ENCODE results near the gene ACCSL. TPM values are rescaled to one million over a fixed set of nuclear protein-coding genes. Genes with fewer than 3 reads are reported as not detected.
A peak's percentile ranks its signal among the peaks of the same experiment; 100 is the strongest.

Gene ACCSL
- total RNA-seq, 1 experiment from 2014 or later, result not detected

DNA sequence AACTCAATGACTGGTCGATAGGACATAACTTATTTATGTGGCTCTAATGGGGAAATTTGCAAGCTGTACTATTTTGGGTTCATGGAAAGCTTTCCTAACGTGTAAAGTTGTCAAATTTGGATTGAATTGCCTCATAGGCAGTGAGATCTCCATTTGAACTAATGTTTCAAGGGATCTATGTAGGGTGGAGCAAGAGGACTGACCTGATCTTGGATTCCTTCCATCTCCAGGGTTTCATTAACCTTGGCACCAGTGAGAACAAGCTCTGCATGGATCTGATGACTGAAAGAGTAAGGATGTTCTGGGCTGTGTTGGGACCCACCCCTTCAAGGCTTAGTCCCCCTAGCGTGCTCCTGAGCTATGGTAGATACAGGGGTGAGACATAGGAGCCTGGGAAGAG lies 2.1 kb downstream of the ACCSL start:
- no peak for DNase-seq (ENCODE audit: extremely low read depth, low read depth)

DNA sequence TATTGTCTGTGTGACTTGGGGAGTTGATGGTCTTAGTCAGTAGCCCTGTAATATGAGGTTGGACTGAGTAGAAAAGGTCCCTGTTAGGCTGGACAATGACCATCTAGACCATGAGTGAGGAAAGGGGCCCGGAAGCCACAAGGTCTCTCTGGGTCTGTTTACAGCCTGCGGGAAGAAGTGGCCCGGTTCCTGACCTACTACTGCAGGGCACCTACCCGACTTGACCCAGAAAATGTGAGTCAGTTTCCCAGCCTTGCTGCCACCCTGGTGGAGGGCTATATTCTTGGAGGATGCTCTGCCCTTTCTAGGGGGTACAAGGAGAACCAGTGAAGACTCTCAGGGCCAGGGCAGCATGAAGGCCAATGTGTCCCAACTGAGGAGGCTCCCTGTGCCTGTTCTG lies 3.4 kb downstream of the ACCSL start:
- DNase-seq (ENCODE audit: extremely low read depth, low read depth), result no peak

DNA sequence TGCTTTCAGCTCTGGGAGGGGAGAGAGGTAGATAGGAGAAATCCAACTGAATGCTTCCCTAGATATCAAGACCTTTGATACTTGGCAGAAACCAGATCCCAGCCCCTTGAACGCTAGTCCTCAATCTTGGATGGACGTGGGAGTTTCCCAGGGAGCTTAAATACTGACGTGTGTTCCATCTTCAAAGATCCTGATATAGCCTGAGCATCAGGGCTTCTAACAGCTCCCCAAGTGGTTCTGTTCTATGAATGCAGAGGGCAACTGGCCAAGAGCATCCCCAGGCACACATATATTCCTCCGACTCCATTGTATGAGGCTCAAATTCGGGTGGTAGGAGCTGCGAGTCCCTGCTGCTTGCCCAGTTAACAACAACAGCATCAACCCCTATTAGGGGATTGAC lies 9.6 kb downstream of the ACCSL start:
- DNase-seq (ENCODE audit: extremely low read depth, low read depth), result no peak

DNA sequence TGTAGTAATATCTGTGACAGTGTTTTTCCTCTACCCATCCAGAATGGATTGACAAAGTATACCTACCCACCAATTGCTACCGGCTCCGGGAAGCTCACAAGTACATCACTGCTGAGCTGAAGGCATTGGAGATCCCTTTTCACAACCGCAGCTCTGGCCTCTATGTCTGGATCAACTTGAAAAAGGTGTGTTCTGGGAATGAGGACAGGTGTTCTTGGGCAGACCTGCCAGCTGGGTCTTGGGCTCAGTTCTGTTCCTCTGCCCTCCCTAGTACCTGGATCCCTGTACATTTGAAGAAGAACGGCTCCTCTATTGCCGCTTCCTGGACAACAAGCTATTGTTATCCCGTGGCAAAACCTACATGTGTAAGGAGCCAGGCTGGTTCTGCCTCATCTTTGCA lies 10.5 kb downstream of the ACCSL start:
- DNase-seq (ENCODE audit: extremely low read depth, low read depth), result no peak

DNA sequence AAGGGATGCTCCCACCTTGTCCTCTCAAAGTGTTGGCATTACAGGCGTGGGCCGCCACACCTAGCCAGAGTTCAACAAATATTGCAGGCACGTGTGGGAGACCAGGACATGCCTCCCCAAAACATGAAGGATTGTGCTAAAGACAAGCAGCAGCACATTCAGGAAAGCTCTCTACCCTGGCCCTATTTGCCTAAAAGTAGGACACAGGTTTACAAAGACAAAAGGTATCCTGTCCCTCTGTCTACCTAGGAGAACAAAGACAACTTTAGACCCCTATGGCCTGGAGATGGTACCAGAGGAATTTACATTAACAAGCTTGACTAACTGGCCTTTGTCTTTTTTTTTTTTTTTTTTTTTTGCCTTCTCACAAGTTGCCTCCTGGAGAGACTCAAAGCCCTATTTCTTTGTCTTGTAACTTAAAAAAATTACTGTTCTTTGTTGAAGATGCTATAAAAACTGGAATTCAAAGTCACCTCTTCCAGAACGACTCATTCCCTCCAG lies 17.4 kb downstream of the ACCSL start:
- no peak for DNase-seq (ENCODE audit: extremely low read depth, low read depth)

DNA sequence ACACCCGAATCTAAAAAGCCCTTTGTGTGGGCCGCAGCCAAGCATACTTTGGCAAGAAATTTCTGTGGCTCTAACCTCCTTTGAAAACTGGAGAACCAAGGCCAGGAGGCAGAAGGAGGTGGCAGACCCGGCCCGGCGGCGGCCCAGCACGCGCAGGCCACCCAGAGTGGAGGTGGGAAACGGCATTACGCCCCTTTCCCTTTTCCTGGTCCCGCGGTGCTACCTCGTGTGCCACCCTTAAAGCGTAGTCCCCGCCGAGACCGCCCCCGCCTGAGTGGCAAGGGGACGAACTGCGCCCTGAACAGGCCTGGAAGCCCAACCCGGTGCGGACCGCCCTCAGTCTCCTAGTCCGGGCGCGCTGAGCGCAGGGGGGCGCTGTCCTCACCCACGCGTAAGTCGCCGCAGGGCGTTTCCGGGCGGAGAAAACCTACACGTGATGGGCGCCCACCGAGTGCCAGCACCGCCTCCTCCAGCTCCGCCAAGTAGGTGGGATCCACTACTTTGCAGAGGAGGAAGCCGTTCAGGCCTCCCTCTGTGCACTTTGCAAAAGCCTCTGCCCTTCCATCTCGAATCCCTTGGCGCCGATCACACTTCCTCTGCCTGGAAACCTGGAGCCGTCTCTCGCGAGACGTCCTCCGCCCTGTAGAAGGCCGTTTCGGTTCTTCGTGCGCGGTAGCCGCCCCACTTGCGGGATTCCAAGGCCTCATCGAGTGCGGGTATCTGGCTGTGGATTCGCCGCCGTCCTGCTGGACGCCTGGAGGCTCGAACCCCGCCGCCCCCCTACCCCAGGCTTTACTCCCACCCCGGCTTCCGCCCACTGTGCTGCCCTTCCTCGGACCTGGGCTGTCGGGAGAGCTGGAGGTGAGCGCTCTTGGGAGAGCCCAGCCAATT lies 18.3 kb downstream of the ACCSL start, which contains the start of gene ACCS:
TSS of gene ACCS (plus strand) at position 430 of the 891 bp plus-strand sequence. CDS start 1,358 bp downstream, outside the sequence.
- DNase-seq (ENCODE audit: extremely low read depth, low read depth), result peak; percentile 77

DNA sequence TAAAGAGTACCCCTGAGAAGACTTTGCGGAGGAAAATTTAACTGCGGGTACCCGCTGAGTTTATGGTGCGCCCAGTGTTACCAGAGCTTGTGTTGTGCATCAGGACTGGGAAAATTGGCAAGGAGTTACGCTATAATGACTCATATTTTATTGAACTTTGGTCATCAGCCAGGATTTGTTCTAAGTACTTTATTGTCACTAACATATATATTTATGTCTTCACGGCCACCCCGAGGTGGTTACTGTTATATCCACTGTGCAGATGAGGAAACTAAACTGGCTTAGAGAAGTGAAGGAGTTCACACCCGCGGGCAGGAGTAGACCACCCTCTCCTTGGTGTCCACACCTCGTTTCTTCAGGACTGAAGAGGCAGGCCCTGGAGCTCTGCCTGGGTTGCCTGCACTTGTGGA lies 19.0 kb downstream of the ACCSL start:
- DNase-seq (ENCODE audit: extremely low read depth, low read depth), result peak; percentile 28

DNA sequence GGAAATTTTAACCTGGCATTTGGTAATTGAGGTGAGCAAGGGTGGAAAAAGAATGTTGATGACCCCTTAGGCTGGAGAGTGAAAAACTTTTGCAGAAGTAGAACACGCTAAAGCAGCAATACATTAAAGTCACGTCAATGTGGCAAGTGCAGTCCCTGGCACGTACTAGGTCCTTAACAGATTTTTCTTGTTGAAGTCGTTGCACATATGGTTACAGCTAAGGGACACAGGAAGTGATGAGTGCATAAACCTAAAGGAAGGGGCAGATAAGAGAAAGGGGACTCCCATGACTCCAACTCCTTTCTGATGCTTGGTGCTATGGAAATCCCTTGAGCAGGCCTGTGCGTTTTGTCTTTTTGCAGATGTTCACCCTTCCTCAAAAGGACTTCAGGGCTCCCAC lies 19.5 kb downstream of the ACCSL start:
- no peak for DNase-seq (ENCODE audit: extremely low read depth, low read depth)

DNA sequence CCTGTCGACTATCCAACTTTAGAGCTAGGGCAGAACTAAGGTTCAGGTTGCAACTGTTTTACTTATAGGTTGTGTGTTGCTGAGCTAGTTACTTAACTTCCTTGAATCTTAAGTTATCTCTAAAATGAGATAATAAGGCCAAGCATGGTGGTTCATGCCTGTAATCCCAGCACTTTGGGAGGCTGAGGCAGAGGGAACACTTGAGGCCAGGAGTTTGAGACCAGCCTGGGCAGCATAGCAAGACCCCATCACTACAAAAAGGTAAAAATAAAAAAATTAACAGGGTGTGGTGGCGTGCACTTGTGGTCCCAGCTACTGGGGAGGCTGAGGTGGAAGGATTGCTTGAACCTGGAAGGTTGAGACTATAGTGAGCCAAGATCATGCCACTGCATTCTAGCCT lies 20.4 kb downstream of the ACCSL start:
- DNase-seq (ENCODE audit: extremely low read depth, low read depth), result no peak

DNA sequence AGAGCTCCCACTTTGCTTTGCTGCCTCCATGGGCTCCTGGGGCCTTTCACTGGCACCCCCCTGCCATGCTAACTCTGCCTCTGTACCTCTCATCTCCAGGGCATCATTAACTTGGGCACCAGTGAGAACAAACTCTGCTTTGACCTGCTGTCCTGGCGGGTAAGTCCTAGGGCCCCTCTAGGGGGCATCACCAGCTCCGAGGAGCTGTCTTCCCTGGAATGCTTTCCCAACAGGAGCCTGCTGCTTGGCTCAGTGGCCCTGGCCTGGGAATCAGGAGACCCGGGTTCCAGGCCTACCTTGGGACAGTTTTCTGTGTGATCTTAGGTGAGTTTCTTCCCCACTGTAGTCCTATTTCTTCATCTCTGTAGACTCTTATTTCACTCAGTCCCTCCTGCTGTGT lies 23.4 kb downstream of the ACCSL start:
- DNase-seq (ENCODE audit: extremely low read depth, low read depth), result no peak

DNA sequence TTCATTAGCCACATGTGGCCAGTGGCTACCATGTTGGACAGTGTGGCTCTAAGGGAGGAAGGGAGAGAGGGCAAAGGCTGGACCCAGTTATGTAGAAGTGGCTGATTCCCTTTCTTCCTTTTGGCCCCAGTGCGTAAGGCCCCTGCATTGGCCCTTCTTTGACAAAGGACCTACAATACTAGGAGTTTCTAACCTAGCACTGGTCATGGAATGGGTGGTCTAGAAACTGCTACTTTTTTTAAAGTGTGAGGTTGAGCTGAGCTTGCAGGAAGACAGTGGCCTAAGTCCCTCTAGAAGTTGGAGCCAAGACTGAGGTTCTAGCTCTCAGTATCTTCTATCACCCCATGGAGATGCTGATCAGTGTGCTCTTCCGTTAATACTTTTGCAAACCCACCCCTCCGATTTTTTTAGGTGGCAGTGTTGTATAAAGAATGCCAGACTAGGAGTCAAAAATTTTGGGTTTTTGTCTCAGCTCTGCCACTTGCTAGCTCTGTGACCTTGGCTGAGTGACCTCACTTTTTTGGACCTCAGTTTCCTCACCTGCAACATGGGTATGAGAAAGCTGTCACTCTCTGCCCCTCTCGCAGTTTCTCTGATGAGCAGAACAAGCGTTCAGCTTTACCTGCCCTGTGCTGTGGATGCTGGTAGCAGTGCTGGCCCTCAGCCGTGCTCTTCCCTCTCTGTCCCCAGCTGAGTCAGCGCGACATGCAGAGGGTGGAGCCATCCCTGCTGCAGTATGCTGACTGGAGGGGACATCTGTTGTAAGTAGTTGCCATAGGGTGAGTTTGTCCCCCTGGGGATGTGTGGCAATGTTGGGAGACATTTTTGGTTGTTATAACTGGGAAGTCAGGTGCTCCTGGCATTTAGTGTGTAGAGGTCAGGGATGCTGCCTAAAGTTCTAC lies 25.2 kb downstream of the ACCSL start:
- no peak for DNase-seq (ENCODE audit: extremely low read depth, low read depth)

DNA sequence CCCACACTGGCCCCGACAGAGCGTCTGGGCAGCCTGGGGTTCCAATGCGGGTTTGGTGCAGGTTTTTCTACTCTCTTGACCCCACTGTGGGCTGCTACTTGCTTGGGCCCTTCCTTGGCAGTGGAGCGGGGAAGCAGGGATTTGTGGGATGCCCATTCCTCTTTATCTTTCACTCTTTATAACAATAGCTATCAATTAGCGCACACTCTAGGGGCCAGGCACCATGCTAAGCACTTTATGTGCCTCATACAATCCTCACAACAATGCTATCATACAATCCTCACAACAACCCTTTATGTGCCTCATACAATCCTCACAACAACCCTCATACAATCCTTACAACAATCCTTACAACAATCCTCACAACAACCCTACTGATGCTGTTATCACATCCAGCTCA lies 31.0 kb downstream of the ACCSL start:
- no peak for DNase-seq (ENCODE audit: extremely low read depth, low read depth)

DNA sequence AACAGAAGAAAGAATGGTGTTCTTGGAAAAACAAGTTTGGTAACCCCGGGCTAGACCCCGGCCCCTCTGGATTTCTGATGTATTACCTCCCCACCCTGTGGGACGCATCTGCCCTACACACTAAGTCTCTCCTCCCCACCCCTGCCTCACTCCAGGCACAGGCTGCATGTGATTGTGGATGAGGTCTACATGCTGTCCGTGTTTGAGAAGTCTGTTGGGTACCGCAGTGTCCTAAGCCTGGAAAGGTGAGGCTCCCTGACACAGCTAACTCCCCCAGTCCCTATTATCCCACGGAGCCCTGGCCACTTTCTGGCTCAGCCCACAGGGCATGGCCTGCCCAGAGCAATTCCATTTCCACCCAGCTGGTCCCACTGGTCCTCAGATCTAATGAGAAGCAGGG lies 31.6 kb downstream of the ACCSL start:
- no peak for DNase-seq (ENCODE audit: extremely low read depth, low read depth)

DNA sequence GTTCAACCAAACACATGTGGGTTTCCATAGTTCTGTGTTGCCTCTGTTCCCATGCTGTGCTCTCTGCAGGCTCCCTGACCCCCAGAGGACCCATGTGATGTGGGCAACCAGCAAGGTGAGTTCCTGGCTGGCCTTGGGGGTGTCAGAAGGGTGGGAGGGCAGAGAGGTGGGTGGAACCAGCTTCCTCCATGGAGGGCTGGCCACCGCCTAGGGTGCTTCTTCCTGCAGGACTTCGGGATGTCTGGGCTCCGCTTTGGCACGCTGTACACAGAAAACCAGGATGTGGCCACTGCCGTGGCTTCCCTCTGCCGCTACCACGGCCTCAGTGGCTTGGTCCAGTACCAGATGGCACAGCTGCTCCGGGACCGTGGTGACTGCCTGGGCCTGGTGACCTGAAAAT lies 33.2 kb downstream of the ACCSL start:
- no peak for DNase-seq (ENCODE audit: extremely low read depth, low read depth)

DNA sequence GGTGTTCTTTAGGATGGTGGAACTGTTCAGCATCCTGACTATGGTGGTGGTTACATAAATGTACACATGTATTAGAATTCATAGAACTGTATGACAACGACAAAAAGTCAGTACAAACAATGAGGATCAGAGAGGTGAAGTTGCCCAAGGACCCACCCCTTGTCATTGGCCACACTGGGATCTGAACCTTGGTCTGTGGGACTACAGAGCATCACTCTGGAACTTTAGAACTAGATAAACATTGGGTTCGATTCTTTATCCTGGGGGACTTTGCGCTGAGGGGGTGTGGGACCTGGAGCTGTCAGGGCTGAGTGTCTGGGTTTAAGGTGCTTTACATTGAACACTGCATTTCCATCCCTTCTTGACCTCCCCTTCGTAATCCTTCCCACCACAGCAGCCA lies 34.9 kb downstream of the ACCSL start:
- no peak for DNase-seq (ENCODE audit: extremely low read depth, low read depth)

DNA sequence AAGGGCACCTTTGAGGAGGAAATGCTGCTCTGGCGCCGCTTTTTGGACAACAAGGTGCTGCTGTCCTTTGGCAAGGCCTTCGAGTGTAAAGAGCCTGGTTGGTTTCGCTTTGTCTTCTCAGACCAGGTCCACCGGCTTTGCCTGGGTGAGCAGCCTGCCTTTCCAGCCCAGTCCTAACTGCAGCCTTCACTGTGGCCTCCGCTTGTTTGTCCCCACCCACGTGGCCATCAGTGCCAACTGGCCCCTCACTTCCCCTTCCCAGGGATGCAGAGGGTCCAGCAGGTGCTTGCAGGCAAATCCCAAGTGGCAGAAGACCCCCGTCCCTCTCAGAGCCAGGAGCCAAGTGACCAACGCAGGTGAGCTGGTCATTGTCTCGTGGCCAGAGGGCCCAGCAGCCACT lies 35.7 kb downstream of the ACCSL start:
- DNase-seq (ENCODE audit: extremely low read depth, low read depth), result no peak

DNA sequence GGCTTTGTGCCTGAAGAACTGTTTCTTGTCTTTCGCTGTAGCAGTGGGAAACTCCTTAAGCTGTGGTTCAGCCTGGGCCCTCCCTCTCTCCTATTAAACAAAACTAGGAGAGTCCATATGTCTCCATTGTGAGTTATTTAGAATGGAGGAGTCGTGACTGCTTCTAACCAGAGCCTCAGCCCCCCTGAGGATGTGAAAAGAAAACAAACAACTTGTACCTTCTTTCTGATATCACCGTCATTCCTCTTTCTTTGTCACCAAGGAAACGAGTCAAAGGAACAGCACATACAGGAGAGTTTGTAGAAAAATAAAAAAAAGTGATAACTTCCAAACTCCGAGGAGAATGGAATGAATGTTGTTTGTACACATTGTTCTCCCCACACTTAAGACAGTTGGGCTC lies 36.1 kb downstream of the ACCSL start:
- DNase-seq (ENCODE audit: extremely low read depth, low read depth), result no peak

DNA sequence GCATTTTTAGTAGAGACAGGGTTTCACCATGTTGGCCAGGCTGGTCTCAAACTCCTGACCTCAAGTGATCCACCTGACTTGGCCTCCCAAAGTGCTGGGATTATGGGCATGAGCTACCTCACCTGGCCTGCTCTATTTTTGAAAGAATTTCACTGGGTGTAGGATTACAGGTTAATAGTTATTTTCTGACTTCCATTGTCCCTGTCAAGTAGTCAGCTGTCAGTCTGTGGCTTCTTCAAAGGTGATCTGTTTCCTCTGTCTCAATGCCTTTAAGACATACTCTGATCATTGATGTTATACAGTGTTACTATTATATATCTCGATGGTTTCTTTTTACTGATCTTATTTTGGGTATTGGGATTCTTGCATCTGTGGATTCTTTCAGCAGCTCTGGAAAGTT lies 37.5 kb downstream of the ACCSL start:
- DNase-seq (ENCODE audit: extremely low read depth, low read depth), result no peak

DNA sequence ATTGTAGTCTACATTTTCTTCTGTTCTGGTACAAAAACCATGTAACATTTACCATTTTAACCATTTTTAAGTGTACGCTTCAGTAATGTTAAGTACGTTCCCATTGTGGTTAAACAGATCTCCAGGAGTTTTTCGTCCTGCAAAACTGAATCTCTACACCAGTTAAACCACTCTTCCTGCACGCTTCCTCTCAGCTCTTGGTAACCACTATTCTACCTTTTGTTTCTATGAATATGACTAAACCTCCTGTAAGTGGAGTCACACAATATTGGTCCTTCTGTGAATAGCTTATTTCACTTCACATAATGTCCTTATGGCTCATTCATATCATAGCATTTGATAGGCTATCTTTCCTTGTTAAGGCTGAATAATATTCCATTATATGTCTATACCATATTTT lies 40.6 kb downstream of the ACCSL start:
- DNase-seq (ENCODE audit: extremely low read depth, low read depth), result no peak

DNA sequence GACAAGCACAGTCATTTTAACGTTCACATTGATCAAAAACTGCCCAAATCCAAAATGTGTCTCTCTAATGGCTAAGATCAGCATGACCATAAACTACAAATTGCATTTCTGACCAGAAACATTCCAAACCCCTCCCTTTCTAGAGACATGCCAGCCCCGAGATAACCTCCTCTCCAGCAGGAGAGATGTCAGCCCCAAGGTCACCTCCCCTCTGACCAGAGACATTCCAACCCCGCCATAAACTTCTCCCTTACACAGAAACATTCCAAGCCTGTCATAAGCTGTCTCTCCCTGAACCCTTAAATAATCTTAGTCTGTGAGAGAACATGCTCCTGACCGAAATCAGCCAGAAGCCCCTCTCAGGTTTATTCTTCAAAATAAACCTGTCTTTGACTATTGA lies 41.1 kb downstream of the ACCSL start:
- no peak for DNase-seq (ENCODE audit: extremely low read depth, low read depth)

DNA sequence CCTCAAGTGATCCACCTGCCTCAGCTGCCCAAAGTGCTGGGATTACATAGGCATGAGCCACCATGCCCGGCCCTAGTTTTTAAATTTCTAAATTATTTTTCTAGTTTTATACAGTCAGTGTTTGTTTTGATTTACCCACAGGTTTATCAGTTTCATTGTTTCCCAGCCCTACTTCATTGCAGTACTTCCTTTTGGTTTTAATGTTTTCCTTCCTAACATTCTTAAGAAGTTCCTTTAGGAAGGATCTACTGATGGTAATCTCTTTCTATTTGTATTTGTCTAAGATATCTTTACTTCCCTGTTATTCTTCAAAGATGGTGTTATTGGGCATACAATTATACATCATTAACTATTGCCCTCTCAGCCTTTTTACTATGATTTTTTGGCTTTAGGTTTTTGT lies 42.8 kb downstream of the ACCSL start:
- DNase-seq (ENCODE audit: extremely low read depth, low read depth), result no peak

All from NCI-H460 (cell line).